HG02763 (cell line): ENCODE measurements around the gene PTK7.

ENCODE experiments used
- ATAC-seq: cut with Tn5 transposase; IDR thresholded peaks from one replicate; pipeline ENCODE4 v1.9.1; 2021; ENCODE audit warnings: mild to moderate bottlenecking, moderate library complexity; ENCODE audit not compliant: unreplicated experiment

The PTK7 gene

DNA sequence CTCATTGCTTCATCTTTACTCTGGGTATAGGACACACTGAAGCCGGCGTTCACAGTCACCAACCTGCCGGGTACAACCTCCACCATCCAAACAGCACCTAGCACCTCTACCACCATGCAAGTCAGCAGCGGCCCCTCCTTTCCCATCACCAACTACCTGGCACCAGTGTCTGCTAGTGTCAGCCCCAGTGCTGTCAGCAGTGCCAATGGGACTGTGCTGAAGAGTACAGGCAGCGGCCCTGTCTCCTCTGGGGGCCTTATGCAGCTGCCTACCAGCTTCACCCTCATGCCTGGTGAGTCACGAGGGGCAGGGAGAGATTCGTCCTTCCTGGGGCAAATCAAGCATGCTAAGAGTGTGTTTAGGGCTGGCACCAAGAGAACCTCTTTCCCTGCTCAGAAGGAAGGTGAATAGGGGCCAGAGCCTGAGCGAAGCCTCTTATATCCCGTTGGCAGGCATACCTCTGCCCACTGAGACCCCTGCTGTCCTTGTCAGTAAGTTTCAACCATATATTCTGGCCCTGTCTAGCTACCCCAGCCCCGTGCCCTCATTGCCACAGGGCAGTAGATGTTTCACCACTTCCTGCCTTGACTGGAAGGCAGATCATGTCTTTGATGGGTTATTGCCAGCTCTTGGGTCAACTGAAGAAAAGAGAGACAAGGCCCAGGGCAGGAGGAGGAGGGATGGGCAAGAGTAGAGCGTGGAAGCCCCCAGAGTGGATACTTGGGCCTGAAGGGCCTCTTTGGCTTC is 99.7 kb downstream of the PTK7 start:
- no peak for ATAC-seq

DNA sequence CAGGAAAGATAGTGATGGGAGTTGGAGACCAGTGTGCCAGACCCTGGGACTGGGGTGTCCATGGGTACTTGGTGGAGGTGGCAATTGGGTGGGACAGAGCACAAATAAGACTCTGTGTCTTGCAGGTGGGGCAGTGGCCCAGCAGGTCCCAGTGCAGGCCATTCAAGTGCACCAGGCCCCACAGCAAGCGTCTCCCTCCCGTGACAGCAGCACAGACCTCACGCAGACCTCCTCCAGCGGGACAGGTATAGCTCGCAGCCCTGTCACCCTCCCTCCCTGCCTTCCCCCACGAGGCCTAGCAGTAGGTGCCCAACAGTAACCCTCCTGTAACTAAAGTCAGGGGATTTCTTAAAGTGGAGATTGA is 100.3 kb downstream of the PTK7 start:
- ATAC-seq = no peak

DNA sequence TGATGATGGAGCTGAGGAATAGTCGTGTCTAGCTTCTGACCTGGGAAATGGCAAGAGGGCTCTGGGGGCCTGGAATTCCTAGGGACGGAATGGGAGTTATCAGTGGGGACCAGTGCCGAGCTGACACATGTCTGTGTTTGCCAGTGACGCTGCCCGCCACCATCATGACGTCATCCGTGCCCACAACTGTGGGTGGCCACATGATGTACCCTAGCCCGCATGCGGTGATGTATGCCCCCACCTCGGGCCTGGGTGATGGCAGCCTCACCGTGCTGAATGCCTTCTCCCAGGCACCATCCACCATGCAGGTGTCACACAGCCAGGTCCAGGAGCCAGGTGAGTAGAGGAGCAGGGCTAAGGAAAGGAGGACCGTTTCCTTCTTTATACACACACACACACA is 102.0 kb downstream of the PTK7 start:
- no peak for ATAC-seq

DNA sequence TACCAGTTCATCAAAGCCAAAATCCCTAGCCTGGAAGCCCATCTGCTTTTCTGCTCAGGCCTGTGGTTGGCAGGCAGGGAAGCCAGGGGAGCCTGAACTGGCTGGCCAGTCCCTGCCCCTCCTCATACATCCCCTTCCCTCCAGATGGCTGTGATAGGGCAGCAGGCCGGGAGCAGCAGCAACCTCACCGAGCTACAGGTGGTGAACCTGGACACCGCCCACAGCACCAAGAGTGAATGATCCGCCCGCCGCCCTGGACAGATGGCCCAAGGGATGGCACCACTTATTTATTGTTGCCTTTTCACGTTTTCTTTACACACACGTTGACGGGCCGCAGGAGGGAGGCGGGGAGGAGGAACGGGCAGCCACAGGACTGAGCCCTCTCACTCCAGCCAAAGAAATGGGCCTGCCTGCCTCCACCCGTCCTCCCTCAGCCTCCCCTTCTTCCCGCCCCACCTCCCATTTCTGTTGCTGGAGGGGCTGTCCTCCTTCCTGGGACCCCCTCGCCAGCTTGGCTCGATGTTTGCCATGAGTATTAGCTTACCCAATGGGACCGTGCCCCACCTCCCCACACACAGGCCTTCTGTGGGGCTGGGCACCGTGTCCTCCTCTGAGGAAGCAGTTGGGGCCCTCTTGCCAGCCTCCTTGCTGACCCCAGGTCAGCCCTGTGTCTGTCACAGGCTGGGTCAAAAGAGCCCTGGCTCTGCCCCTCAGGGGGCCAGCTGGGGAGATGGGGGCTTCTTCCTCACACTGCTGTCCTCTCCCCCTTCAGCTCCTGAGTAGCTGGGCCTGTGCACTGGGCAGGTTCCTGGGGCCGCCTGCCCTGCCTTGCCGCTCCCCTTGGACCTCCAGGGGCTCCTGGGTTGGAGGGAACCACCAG is 103.1 kb downstream of the PTK7 start:
- no peak for ATAC-seq

DNA sequence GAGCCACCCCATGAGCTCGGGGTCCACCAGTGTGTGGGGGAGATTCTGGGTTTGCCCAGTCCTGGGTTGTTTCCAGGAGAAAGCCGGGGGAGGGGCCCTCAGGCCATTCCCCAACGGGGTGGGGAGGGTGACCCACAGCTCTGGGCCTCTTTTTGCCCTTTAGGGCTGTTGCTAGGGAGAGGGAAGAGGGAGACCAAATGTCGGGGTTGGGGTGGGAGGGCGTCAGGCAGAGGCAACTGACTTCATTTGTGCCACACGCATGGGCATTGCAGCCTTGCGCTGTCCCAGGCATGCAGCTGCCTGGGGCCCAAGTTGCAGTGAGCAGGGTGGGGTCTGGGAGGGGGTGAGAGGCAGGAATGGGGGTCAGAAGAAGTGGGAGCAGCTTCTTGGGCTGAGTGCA is 103.9 kb downstream of the PTK7 start:
- no peak for ATAC-seq

DNA sequence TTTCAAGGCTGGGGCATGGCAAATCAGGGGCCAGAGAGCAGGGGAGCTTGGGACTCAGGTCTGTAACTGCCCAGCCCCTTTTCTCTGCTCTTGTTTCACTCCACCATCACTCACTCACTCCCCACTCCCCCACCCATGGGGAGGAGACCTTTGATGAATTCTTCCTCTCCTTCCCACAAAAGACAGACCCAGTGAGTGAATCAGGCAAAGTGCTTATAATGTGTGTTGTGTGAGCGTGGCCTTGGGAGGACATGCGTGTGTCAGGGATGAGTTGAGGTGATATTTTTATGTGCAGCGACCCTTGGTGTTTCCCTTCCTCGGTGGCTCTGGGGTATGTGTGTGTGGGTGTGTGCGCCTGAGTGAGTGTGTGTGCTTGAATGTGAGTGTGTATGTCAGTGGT is 104.9 kb downstream of the PTK7 start:
- ATAC-seq = no peak

DNA sequence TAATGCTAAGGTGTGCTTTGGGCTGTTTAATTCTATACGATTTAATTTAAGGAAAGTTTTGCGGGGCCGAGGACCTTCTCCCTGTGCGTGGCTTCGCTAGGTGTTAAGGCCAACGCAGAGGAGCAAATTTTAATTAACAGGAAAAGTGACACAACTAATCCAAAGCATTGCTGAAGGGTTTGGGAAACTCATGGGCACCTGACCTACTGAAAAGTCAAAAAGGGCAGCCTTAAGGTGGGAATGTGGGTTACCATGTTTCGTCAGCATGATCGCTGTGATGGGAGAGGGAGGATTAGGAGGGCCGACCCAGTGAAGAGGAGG is 105.5 kb downstream of the PTK7 start:
- ATAC-seq = no peak

DNA sequence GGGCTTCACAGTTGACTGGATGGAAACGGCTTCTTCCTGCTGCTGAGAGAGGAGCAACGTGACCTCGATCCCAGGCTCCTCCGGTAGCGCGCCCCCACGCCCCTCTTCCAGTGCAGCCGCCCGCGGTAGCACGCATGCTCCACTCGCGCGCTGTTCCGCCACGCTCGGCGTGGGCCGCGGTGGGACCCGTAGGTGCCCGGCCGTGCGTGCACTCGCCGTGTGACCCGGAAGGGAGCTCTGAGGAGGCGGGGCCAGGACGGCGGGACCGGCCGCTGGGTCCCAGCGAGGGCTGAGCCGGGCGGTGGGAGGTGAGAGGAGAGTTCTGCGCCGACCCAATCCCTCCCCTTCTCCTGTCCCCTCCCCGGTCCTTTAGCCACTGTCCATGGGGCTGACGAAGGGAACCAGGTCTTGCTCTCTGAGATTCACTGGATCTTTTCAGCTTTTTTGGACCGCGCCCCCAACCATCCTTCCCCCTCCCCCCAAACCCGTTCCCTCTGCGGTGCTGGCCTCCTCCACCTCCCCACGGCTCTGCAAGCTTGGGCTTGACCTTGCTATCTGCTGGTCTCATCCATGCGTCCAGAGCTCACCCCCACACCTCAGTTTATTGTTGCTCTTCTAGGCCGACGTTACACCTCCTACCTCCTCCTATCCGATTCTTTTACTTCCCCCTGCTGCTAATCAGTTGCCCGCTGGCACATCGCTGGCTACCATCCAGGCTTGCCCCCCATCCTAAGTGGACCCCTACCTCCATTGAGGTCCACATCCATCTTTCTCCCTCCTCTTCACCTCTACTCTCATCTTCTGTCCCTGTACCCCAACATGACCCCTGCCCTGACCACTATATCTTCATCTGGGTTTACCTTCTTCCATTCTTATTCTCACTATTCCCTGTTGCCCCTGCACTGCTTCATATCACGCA is 106.1 kb downstream of the PTK7 start, which contains the start of gene CUL9:
Gene CUL9, plus strand, starts transcription at position 255 of the 919 bp plus-strand sequence. CDS start 2,115 bp downstream, outside the sequence.
- peak; percentile 91 for ATAC-seq

DNA sequence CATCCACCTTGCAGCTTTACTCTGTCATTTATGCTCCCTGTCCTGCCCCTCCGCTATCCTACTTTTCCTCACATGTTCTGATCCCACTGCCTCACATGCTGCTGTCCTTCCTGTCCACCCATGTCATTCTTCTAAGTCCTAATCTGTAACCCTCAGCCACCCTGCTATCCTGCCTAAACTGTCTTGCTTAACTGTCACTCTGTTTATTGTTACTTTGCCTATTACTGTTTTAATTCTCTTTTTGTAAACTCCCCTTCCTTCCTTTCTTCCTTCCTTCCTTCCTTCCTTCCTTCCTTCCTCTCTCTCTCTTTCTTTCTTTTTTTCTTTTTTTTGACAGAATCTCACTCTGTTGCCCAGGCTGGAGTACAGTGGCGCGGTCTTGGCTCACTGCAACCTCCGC is 107.3 kb downstream of the PTK7 start:
- ATAC-seq = no peak

DNA sequence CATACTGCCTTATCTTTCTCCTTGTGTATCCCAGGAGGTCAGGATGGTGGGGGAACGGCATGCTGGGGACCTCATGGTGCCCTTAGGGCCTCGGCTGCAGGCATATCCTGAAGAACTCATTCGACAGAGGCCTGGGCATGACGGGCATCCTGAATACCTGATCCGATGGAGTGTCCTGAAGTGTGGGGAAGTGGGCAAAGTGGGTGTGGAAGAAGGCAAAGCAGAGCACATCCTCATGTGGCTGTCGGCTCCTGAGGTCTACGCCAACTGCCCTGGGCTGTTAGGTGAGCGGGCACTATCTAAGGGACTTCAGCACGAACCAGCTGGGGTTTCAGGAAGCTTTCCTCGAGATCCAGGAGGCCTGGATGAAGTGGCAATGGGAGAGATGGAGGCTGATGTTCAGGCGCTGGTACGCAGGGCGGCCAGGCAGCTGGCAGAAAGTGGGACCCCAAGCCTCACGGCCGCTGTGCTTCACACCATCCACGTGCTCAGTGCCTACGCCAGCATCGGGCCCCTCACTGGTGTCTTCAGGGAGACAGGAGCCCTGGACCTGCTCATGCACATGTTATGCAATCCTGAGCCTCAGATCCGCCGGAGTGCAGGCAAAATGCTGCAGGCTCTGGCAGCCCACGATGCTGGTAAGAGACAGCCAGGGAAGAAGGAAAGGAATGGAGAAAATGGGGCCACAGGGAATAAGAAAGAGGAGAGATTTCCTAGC is 108.3 kb downstream of the PTK7 start:
- ATAC-seq = no peak

DNA sequence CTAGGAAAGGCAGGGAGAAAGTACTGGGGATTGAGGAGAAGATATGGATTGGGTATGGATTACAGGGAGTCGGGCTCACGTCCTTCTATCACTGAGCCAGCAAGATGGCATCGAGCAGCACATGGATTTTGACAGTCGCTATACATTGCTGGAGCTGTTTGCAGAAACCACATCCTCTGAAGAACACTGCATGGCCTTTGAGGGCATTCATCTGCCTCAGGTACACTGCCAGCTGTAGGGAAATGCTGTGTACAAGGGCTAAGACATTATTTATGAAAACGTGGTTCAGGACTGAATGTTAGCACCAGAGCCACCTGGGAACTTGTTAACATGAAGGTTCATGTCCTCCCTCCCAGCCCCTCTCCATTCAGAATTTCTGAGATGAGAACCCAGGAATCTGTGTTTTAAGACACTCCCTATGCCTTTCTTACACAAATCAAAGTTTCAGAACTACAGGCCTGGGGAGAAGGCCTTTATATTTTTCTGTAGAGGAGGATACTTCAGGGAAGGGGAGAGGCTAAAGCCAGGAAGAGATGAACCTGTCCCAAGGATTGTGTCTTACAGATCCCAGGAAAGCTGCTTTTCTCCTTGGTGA is 109.4 kb downstream of the PTK7 start:
- ATAC-seq = no peak

DNA sequence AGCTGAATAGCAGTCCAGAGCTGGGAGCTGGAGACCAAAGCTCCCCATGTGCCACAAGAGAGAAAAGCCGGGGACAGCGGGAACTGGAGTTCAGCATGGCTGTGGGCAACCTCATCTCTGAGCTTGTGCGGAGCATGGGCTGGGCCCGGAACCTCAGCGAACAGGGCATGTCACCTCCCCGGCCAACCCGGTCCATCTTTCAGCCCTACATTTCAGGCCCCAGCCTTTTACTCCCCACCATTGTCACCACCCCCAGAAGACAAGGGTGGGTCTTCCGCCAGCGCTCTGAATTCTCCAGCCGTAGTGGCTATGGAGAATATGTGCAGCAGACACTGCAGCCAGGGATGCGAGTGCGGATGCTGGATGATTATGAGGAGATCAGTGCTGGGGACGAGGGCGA is 109.9 kb downstream of the PTK7 start:
- no peak for ATAC-seq

DNA sequence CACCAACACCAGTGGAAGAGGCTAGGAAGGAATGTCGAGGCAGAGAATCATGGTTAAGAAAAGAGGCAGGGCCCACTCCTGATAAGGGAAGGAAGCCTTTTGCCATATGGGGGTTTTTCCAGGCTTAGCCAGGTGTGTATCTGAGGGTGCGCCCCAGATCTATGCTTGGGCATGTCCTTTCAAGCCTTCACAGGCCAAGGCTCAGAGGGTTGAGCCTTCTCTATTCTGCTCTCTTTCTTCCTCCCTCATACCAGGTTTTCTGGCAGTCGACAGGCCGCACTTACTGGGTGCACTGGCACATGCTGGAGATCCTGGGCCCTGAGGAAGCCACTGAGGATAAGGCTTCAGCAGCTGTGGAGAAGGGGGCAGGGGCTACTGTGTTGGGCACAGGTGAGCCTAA is 110.6 kb downstream of the PTK7 start:
- ATAC-seq = no peak

DNA sequence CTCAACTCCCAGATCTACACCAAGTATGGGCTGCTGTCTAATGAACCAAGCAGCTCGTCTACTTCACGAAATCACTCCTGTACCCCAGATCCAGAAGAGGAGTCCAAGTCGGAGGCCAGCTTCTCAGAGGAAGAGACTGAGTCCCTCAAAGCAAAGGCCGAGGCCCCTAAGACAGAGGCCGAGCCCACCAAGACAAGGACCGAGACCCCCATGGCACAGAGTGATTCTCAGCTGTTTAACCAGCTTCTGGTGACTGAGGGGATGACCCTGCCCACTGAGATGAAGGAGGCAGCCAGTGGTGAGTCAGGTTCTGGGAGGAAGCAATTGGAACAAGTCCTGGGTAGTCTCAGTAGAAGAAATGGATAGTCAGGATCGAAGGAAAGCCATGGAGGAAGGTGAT is 111.7 kb downstream of the PTK7 start:
- ATAC-seq = no peak

DNA sequence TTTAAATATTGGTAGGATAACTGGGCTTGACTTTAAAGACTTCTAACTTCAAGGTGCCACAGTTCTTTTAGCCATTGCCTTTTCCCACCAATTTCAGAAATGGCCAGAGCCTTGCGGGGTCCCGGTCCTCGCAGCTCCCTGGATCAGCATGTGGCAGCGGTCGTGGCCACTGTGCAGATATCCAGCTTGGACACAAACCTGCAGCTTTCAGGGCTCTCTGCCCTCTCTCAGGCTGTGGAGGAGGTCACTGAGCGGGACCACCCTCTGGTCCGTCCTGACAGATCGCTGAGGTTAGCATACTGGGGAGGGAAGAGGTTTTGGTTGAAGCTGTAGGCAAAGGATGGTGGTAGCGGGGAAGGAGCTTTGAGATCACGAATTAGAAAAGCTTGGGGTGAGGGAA is 112.3 kb downstream of the PTK7 start:
- ATAC-seq = no peak

DNA sequence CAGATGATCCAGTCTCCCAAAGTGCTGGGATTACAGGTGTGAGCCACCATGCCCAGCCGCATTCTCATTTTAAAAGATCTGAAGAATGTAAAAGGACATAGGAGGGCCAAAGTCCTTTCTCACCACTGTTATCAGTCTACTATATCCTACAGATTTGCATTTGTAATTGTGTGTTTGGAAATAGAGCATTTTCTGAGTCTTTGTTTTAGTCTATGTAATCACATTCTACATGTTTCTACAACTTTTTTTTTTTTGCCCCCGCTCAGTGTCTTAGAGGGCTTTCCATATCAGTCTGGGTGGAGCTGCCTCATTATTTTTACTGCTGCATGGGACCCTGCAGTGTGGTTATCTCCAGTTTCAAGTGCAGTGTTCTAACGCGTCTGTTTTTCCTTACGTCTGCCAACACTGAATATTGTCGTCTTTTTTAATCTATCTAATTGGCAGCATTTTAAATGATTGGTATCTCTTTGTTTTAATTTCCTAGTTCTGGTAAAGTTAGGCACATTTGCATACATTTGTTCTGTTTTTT is 113.7 kb downstream of the PTK7 start:
- ATAC-seq = no peak

DNA sequence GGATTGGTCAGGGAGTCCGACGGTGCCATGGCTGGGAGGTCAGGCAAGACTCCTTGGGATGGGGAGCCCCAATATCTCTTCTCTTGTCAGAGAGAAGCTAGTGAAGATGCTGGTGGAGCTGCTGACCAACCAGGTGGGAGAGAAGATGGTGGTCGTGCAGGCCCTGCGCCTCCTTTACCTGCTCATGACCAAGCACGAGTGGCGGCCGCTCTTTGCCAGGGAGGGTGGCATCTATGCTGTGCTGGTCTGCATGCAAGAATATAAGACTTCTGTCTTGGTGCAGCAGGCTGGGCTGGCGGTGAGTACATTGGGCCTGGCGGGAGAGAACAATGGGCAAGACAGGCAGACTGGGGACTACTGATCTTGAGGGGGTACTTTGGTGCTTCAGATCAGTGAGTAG is 116.8 kb downstream of the PTK7 start:
- no peak for ATAC-seq

DNA sequence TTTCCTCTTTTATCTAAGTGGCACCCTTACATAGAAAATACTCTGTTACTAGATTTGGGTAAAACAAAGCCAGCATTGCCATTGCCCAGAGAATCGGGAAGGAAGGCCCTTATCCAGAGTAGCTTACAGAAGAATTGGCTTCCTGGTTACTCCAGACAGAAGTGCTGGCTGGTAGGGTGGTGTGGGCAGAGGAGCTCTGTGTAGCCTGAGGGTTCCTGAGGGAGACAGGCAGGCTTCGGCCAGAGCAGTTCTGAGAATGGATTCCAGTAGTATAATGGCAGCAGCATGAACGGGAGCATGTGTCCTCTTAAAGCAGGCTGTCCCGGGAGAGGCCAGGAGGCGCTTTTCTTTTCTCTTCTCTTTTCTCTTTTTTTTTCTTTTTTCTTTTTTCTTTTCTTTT is 117.8 kb downstream of the PTK7 start:
- ATAC-seq = no peak

DNA sequence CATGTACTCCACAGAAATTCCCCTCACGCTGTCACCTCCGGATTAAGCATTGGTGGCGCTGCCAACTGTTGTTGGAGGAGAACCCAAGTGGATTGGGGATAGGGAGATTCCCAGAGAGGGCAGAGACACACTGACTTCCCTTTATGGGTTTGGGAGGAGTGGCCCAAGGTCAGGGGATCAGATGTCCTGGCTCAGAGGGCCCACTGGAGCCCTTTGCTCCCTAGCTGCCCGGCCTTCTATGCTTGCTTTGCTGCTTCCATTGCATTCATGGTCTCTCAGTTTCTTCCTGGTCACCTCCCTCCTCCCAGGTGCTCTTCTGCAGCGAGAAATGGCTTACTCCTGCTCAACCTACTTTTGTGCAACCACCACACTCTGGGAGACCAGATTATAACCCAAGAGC is 120.2 kb downstream of the PTK7 start:
- ATAC-seq = no peak

DNA sequence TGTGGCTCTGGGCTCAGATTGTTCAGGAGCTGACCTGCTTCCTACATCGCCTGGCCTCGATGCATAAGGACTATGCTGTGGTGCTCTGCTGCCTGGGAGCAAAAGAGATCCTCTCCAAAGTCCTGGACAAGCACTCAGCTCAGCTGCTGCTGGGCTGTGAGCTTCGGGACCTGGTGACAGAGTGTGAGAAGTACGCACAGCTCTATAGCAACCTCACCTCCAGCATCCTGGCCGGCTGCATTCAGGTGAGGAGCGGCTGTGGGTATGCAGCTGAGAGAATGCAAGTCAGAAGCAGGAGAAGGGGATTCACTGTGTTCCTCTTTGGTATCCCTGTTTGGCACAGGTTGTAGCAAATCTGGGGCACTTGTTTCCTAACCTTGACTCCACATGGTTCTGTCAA is 123.8 kb downstream of the PTK7 start:
- ATAC-seq = no peak
